ENCODE data around the gene TCP10L.
"Not testable (repeated sequence)": the region's sequence is repeated elsewhere in the genome, so short reads cannot be mapped to it uniquely, and the experiment has no call there.

The TCP10L gene

DNA sequence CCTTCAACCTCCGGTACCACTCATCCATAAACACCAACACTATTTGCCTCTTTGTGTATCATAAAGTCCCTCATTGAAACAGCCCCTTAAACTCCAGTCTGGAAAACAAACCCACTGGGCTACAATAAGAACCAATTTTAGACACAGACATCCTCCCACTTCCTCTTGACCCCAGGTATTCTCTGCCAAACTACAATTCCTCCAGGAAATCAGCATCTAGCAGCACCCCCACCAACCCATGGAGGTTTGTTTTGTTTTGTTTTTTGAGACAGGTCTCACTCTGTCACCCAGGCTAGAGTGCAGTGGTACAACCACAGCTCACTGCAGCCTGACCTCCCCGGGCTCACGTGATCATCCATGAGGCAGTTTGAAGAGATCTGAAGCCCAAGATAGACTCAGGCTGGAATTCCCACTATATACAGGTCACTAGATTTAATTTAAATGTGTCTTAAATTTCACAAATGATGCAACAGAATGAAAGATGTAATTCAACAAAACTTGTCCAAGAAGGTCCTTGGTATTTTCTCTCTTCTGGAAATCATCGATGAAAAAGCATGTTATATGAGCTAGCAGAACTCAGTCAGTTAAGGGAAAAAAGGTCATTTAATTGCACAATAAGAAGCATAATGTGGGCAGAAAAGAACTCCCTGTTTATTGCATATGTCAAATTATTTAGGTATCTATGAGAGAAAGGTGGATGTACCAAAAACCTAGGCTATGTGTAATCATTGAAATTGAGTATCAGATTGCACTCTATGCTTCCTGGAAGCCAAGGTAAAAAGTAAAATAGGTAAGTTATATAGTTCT lies 30.3 kb downstream of the TCP10L start:
- no peak for DNase-seq (ENCODE audit: low read depth)

DNA sequence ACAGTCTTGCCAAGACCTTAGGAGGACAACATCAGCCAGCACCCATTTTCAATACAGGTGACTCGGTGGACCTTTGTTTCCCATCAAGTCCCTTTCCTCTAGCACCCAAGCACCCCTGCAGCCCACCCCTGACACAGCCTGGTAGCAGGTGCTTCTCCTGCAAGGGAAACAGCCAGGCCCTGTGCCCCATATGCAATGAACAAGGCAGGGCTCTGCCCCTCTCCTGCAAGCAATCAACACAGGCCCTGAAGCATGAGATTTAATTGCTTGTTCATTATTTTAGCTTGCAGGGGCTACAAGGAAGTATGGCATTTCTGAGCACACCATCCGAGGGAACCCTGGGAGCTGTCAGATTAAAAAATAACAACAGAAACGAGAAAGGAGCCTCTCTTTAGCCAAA lies 35.4 kb downstream of the TCP10L start:
- no peak for DNase-seq (ENCODE audit: low read depth)

DNA sequence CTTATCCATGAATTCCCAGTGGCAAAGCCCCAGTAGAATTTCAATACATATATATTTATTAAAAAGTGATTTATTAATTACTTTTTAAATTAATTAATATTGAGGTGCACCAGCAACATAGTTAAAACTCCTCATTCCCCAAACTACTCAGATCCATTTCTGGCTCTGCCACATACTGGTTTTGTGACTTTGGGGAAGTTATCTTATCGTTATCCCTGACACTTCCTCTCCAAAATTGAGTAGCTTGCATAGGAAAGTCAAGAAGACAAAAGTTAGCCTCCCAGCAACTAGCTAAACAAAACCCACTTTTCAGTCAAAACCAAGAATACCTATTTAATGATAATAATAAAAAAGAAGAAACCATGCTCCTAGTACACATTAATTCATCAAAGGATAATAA lies 35.9 kb downstream of the TCP10L start:
- no peak for DNase-seq (ENCODE audit: low read depth)

DNA sequence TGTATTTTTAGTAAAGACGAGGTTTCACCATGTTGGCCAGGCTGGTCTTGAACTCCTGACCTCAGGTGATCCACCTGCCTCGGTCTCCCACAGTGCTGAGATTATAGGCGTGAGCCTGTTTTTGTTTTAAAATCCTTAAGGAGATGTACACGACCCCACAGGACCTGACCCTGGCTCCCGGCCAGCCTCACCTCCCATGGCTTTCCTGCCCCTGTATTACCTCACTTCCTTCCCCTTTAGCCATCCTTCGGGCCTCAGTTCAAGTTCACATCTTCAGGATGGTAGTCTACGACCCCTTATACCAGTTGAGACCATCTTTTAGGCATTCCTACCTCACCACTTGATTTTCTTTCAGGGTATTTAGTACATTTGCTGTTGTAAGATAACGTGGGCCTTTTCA lies 36.3 kb downstream of the TCP10L start:
- DNase-seq (ENCODE audit: low read depth) = no peak

DNA sequence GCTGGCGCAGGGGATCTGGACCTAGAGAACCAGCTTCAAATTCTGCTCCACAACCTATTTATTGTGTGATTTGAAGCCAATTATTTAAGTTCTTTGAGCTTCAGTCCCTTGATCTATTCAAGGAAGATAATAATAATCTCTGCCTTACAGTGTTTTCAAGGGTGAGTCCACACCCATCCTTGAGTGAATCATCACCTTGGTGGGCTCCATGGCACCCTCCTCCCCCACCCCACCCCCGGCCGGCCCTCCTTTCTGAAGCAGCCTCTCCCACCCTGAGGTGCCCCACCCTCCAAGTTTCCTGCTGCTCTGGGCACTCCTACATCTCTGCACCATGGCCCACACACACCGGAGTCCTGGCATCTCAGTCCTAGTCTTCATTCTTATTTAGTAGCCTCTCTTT lies 38.3 kb downstream of the TCP10L start:
- DNase-seq (ENCODE audit: low read depth) = no peak

DNA sequence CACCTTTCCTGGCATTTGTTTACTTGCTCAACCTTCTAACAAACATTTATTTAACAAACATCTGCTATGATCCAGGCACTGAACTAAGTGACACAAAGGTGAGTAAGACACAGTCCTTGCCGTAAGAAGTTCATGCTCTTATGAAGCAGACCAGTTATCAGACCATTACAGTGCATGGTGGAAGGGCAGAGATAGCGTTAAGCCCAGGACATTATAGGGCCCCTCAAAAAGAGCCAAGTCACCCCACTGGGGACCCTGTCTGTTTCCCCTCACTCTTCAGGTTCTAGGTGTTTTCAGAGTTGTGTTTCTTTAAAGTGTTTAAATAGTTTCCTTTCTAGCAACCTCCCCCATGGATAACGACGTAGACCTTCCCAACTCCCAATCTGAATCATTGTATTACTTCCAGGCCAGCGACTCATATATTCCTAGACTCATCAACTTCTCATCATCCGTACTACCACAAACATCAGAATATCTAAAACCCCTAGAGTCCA lies 39.3 kb downstream of the TCP10L start:
- no peak for DNase-seq (ENCODE audit: low read depth)

DNA sequence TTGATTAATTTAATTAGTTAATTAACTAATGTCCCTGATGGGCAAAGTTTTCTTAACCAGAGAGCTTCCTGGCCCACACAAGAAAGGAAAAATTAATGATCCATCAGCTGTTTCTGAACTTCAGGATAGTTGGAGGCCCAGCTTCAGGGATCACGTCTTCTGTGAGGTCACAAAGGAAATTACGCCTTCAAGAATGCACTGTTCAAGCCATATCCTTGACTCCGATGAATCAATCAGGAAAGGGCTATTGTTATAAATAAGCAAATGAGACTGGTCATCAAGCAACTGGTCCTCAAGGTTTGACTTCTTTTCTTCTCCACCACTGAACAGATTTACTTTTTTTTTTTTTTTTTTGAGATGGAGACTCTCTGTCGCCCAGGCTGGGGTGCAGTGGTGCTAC lies 40.6 kb downstream of the TCP10L start:
- no peak for DNase-seq (ENCODE audit: low read depth)

DNA sequence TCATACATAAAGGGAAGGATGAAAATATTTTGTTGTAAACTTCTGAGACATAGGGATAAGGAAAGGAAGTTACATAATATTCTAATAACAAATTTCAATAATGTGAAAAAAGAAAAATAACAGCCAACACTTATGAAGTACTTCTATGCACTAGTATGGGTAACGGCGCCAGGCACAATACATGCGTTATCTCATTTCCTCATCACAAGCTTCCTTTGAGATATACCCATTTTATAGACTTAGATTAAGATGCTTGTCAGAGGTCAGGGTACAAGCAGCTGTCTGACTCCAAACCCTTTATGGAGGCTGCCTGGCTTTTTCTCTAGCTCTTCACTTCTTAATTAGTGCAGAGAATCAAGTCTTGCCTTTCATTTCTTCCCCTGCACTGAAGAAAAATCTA lies 41.3 kb downstream of the TCP10L start:
- DNase-seq (ENCODE audit: low read depth) = no peak

DNA sequence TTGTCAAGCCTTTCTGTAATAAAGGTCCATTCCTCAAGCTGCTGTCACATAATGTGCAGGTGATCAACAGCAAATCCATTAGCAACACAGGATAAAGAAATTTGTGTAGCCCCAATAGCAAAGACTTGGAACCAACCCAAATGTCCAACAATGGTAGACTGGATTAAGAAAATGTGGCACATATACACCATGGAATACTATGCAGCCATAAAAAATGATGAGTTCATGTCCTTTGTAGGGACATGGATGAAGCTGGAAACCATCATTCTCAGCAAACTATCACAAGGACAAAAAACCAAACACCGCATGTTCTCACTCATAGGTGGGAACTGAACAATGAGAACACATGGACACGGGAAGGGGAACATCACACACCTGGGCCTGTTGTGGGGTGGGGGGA lies 42.3 kb downstream of the TCP10L start:
- not testable (repeated sequence) for DNase-seq (ENCODE audit: low read depth)

DNA sequence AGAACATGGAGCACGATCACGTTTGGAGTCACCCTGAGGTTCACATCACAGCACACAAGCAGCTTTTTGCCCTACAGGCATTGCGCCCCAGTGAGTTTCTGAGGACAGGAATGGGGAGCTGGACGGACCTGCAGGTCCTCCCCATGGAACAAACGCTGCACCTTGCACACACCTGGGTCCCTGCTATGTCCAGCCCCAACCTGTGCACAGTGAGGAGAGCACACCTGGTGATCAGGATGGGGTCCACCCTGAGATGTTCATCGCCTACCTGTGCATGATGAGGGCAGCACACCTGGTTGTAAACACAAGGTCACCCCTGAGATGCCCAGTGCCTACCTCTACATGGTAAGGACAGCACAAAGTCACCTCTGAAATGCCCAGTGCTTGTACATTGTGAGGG lies 45.9 kb downstream of the TCP10L start:
- DNase-seq (ENCODE audit: low read depth) = no peak

DNA sequence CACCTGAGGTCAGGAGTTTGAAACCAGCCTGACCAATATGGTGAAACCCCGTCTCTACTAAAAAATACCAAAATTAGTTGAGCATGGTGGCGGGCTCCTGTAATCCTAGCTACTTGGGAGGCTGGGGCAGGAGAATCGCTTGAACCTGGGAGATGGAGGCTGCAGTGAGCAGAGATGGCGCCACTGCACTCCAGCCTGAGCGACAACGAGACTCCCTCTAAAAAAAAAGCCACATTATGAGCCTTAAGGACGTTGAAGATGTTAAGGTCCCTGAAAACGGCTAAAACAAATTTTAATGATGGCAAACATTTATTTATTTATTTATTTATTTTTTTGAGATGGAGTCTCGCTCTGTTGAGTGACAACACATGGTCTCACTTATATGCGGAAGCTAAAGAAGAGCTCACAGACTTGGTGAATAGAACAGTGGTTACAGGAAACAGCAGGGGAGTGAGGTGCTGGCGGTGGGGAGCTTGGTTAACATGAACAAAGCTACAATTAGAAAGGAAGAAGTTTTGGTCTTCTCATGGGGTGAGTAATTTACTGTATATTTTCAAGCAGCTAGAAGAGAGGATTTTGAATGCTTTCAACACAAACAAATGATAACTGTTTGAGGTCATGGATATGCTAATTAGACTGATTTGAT lies 47.1 kb downstream of the TCP10L start:
- no peak for DNase-seq (ENCODE audit: low read depth)

DNA sequence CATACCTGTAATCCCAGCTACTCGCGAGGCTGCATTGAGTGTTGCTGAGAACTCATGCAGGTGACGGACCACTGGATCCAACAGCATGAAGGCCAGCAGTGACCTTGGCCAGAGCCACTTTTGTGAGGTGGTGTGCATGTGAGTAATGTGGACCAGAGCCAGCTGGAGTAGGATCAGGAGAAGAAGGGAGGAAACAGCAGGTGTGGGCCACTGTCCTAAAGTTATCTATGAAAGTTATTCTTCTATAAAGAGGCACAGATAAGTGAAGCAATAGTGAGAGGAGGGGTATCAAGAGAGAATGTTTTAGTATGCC lies 47.8 kb downstream of the TCP10L start:
- no peak for DNase-seq (ENCODE audit: low read depth)

DNA sequence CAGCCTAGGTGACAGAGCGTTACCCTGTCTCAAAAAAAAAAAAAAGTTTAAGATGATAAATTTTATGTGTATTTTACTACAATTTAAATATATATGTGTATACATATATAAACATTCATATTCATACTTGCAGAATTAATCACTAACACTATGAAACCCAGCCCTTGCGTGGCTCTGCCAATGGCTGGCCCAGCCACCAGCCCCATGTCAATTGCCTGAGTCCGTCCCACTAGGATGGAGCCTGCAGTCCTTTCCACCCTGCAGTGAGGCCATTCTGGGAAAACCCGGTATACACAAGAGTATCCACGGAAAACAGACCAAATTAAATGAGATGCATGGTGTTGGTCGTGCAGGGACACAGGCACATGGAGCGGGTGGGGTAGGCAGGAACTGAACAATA lies 49.7 kb downstream of the TCP10L start:
- DNase-seq (ENCODE audit: low read depth) = no peak

DNA sequence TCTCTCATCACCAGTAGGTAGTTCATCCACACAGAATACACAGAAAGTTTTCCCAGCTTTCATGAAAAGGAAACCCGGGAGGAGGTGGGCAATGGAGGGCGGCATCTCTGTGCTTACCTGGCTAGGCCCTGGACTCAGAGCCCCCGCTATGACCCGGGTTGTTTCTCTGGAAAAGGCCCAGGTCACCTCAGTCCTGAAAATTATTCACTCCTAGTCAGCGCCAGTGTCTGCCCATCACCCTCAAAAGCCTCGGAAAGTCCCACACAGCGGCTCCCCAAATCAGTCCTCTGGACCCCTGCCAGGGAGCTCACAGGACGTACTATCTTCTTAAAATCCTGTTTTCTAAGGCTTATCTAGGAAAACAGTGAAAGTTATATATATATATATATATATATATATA lies 51.2 kb downstream of the TCP10L start:
- no peak for DNase-seq (ENCODE audit: low read depth)

DNA sequence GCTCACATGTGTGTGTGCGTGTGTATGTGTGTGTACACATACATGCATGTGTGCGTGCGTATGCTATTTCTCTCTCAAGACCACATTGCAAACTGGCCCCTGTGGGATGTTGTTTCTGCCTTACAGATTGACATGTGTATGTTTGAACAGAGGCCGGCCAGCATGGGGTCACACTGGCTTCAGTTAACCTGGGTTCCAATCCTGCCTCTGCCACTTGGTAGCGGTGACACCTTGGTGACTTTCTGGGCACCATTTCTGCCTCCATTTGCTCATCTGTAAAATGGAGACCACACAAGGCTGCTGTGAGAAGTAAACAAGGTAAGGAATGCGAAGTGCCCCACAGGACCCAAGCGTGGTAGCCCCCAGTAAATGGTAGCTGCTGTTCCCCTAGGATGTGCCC lies 51.7 kb downstream of the TCP10L start:
- DNase-seq (ENCODE audit: low read depth) = no peak

DNA sequence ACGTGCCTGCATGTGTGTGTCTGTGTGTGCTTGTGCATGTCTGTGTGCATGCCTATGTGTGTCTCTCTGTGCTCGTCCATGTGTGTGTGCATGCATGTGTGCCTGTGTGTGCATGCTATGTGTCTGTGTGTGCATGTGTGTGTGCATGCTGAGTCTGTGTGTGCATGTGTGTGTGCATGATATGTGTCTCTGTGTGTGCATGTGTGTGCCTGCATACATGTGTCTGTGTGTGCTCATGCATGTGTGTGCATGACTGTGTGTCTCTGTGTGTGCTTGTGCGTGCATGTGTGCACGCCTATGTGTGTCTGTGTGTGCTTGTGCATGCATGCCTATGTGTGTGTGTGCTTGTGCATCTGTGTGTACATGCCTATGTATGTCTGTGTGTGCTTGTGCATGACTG lies 52.3 kb downstream of the TCP10L start:
- DNase-seq (ENCODE audit: low read depth) = no peak

DNA sequence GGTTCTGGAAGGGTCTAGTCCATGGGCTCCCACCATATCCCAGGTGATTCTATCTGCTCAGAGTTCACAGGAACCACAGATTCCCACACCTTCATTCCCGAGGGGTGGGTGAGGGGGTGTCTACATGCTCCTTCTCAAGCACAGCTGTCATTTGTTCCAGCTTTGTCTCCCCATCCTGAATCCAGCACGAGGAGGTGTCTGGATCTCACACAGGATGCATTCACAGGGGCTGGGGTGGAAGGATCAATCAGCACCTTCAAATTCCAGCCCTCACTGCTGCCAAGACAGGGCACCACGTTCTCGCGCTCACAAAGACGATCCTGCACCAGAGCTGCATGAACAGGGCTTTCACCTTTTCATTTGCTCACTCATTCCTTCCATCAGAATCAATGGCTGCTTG lies 52.7 kb downstream of the TCP10L start:
- no peak for DNase-seq (ENCODE audit: low read depth)

DNA sequence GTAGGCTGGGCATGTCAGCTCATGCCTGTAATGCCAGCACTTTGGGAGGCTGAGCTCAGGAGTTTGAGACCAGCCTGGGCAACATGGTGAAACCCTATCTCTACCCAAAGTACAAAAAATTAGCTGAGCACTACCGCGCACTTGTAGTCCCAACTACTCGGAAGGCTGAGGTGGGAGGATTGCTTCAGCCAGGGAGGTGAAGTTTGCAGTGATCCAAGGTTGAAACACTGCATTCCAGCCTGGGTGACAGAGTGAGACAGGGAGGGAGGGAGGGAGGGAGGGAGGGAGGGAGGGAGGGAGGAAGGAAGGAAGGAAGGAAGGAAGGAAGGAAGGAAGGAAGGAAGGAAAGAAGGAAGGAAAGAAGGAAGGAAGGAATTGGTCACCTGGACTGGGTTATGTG lies 53.8 kb downstream of the TCP10L start:
- DNase-seq (ENCODE audit: low read depth) = not testable (repeated sequence)

DNA sequence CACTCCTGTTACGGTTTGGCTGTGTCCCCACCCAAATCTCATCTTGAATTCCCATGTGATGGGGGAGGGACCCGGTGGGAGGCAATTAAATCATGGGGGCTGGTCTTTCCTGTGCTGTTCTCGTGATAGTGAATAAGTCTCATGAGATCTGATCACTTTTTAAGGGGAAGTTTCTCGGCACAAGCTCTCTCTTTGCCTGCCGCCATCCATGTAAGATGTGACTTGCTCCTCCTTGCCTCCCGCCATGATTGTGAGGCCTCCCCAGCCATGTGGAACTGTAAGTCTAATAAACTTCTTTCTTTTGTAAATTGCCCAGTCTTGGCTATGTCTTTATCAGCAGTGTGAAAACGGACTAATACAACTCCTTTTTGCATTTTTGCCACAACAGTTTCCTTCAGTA lies 54.5 kb downstream of the TCP10L start:
- DNase-seq (ENCODE audit: low read depth) = not testable (repeated sequence)

DNA sequence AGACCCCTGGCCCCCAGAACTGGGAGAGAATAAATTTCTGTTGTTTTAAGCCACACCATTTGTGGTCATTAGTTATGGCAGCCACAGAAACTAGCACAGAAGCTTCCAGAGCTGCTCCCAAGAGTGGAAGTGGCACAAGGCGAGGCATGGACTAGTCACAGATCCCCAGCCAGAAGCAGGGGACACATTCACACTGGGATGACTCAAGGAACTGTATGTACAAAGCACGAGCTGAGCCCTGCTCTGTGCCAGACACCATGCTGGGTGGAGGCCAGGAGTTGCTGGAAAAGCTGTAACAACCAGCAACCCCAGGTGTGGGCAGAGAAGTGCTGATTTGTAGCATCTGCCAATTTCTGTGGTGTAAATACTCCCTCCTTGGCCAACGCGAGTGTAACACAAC lies 55.6 kb downstream of the TCP10L start:
- no peak for DNase-seq (ENCODE audit: low read depth)

DNA sequence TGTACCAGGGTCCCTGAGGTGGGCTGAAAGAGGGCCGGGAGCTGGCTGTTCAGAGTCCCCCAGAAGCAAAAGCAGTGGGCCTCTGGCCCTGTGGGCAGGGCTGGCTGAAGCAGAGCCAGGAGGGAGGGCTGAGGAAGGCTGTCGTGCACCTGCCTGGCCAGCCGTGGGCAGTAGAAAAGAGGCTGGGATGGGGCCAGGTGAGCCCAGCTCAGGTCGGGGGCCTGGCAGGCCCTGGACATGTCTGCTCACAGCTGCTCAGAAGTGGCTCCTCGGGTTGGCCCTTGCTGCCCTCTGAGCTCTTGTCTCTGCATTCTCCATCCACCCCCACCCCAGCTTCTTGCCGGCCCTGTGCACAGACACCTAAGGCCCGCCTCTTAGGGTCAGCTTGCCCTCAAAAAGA lies 60.0 kb downstream of the TCP10L start:
- no peak for DNase-seq (ENCODE audit: low read depth)

DNA sequence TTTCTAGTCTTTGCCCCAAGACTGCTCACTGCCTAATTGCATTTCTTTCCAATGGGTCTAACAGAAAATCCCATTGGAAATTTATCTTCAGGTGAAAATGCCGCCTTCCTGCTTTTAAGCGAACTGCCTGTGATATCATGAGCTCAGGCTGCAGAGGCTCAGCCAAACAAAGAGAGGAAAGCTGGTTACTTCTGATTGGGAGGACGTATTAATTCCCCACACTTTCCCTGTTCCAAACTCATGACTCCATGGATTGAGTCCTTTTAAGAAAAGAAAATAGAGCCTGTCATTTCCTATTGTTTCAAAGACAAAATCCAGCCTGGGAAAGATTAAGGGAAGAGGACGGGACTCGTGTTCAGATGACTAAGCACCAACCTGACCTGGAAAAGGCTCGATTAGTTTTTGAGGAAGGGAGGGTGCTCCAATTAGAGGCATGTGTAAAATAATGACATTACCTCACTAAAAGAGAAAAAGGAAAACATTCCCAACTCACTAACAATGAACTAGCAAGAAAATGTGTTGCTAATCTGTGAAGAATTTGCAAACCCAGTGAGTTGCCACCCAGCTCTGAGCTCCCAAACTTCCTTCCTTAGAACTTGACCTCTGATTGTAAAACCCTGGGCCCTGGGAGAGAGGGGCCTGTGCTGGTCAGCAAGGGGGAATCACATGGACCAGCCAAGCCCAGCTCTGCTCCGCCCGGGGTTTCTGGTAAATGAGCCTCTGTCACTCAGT lies 61.2 kb downstream of the TCP10L start:
- peak; percentile 89 for DNase-seq (ENCODE audit: low read depth)
